Caco-2 (cell line): Measurements from ENCODE around the gene HES4. TPM values are rescaled to one million over a fixed set of nuclear protein-coding genes. Genes with fewer than 3 reads are reported as not detected.
A peak's percentile ranks its signal among the peaks of the same experiment; 100 is the strongest.

Source experiments
- BruUV-seq: library from RNA; stranded (reverse); fragments of 400-500 nt; replicated peaks from 2 replicates; lab custom pipeline; 2021; lab: Mats Ljungman, UMichigan
- CTCF ChIA-PET: fragments of 300-600 bp; sonication (Branson Sonifier 250); formaldehyde crosslinking; loops from one replicate; lab custom pipeline; 2022; ENCODE audit warnings: antibody characterized with exemption; lab: Charles Lee
- POLR2A ChIA-PET: fragments of 300-600 bp; sonication (Branson Sonifier 250); formaldehyde crosslinking; loops from one replicate; lab custom pipeline; 2022; ENCODE audit warnings: antibody characterized with exemption; lab: Charles Lee
- DNase-seq, 2 experiments: peaks; one replicate each; pipeline versions ENCODE4 v3.0.0 to v3.0.0-alpha.2; 2020 to 2022
- H3K27me3 ChIP-seq: replicated peaks from 2 replicates; pipeline ENCODE4 v1.6.0; 2011; ENCODE audit warnings: low read length; ENCODE audit not compliant: control insufficient read depth, insufficient read depth
- H3K36me3 ChIP-seq: 2 replicates; pipeline ENCODE4 v1.5.1; 2011; ENCODE audit warnings: low read length; ENCODE audit not compliant: control insufficient read depth, insufficient read depth
- H3K4me1 ChIP-seq: fragments of 250-450 bp; sonication (Bioruptor Pico); 2 replicates; pipeline ENCODE4 v1.5.1; 2020; ENCODE audit warnings: mild to moderate bottlenecking
- H3K4me3 ChIP-seq: 2 replicates; pipeline ENCODE4 v1.5.1; 2011; ENCODE audit warnings: low read depth, mild to moderate bottlenecking, control low read depth, low read length
- H3K9me3 ChIP-seq: fragments of 250-450 bp; sonication (Bioruptor Pico); 2 replicates; pipeline ENCODE4 v1.5.1; 2020; ENCODE audit warnings: mild to moderate bottlenecking, moderate library complexity
- H3K27ac Mint-ChIP-seq: one replicate; pipeline ENCODE4 v1.8.0; 2022; ENCODE audit warnings: mixed read lengths; ENCODE audit not compliant: unreplicated experiment
- H3K27me3 Mint-ChIP-seq: one replicate; pipeline ENCODE4 v1.8.0; 2022; ENCODE audit warnings: mixed read lengths; ENCODE audit not compliant: insufficient read depth, unreplicated experiment
- H3K36me3 Mint-ChIP-seq: one replicate; pipeline ENCODE4 v1.8.0; 2022; ENCODE audit warnings: mild to moderate bottlenecking, mixed read lengths; ENCODE audit not compliant: insufficient read depth, unreplicated experiment
- H3K4me1 Mint-ChIP-seq: one replicate; pipeline ENCODE4 v1.8.0; 2022; ENCODE audit warnings: low read depth, mixed read lengths; ENCODE audit not compliant: unreplicated experiment
- H3K4me3 Mint-ChIP-seq: one replicate; pipeline ENCODE4 v1.8.0; 2022; ENCODE audit warnings: mild to moderate bottlenecking, moderate library complexity, mixed read lengths; ENCODE audit not compliant: unreplicated experiment
- H3K9me3 Mint-ChIP-seq: one replicate; pipeline ENCODE4 v1.8.0; 2022; ENCODE audit warnings: mixed read lengths; ENCODE audit not compliant: unreplicated experiment
- CTCF ChIP-seq, 2 experiments: fragments of 200-600 bp in 1 of 2; IDR thresholded peaks; 1 replicate in 1 of 2; 2 replicates in 1 of 2; pipeline versions ENCODE4 v1.5.1 to v1.8.0; 2011 to 2022; ENCODE audit warnings: antibody characterized with exemption in 1 of 2, control low read depth in 1 of 2, inconsistent platforms in 1 of 2, low read depth in 1 of 2, low read length in 1 of 2, mild to moderate bottlenecking in 1 of 2, moderate library complexity in 1 of 2; ENCODE audit not compliant: insufficient read depth in 1 of 2, severe bottlenecking in 1 of 2, unreplicated experiment in 1 of 2
- intact Hi-C: fragments of 100-400 bp; cut with micrococcal nuclease; formaldehyde crosslinking; loops from one replicate; pipeline ENCODE4 v1.10.0; 2022; ENCODE audit not compliant: unreplicated experiment
- total RNA-seq: library from RNA; stranded (reverse); gene quantifications from 2 replicates; pipeline ENCODE4 v1.2.3, GENCODE V29; 2022

Gene HES4
- total RNA-seq, 1 experiment from 2014 or later, result 53.8 TPM

DNA sequence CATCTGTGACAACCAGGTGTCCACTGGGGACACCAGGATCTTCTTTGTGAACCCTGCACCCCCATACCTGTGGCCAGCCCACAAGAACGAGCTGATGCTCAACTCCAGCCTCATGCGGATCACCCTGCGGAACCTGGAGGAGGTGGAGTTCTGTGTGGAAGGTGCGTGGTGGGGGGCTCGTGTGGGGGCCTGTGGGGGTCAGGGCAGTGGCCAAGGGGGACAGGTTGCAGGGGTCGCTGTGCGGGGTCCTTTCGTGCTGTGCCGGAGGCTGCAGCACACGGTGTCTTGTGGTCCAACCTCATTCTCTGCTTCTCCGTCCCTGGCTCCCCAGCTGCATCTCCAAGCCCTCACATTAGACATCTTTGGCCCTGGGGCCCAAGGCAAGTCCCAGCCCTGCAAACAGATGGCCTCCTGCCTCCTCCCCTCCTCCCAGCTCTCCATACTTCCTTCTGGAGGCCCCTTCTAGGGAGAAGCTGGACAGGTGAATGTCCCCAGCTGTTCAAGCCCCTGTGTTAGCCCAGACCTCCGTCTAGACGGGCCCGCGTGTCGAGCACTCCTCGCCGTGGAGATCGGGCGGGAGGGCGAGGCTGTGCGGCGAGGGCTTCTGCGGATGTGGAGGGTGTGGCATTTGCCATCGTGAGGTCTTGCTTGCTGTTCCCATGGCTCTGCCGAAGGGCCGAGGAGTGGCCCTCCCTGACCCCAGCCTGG is 22.6 kb upstream of the HES4 start:
- POLR2A ChIA-PET, result interaction anchor here (1.4 kb wide), 1 partner anchor 16 kb away, joined by 3 read pairs; no protein-coding TSS in a partner anchor
- DNase-seq, result no peak
- Histone ChIP-seq H3K9me3 (no peaks in the 10 kb centered on the region), H3K4me1 (peaks cover 45% of the 10 kb centered on the region), H3K4me3 (no peak overlapping the region), H3K36me3 (peaks cover 3% of the 10 kb centered on the region; the same call in 1 of the 2 replicates), H3K27me3 (no peaks in the 10 kb centered on the region)
- CTCF ChIA-PET, result interaction anchor here (0.7 kb wide), 1 partner anchor 85 kb away, joined by 8 read pairs; no protein-coding TSS in a partner anchor
- no peaks in the 10 kb centered on the region for H3K27me3 Mint-ChIP-seq
- intact Hi-C loops, result no loop called here
- H3K36me3 Mint-ChIP-seq, result peaks cover 39% of the 10 kb centered on the region
- peak overlapping the region; percentile 25 for H3K27ac Mint-ChIP-seq
- no peak for TF ChIP-seq CTCF (IDR thresholded peaks at IDR 0.05; ENCODE audit: insufficient read depth in 1 of 2, low read depth in 1 of 2, low read length in 1 of 2, severe bottlenecking in 1 of 2, unreplicated experiment in 1 of 2)
- peak overlapping the region; percentile 67 for H3K4me3 Mint-ChIP-seq
- no peaks in the 10 kb centered on the region for H3K9me3 Mint-ChIP-seq
- BruUV-seq, result no TSS peak
- H3K4me1 Mint-ChIP-seq, result peaks cover 13% of the 10 kb centered on the region

DNA sequence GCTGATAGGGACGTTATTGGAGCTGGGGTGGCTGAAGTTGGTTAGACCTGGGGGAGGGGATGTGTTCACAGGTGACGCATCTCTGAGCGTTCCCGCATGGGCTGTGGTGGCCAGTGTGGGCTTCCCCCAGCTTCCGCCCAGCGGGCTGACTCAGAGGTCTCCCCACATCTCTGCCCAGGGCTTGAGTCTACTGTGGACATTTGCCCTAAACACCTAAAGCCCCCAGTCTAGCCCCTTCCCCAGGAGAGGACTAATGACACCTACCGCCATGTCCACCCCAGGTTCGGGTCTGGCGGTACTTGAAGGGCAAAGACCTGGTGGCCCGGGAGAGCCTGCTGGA is 22.0 kb upstream of the HES4 start:
- Mint-ChIP-seq H3K4me3 (peak overlapping the region; percentile 67), H3K36me3 (peaks cover 38% of the 10 kb centered on the region), H3K4me1 (peaks cover 13% of the 10 kb centered on the region), H3K27ac (no peak overlapping the region), H3K9me3 (no peaks in the 10 kb centered on the region), H3K27me3 (no peaks in the 10 kb centered on the region)
- no TSS peak for BruUV-seq
- Histone ChIP-seq H3K36me3 (peaks cover 3% of the 10 kb centered on the region; the same call in 1 of the 2 replicates), H3K27me3 (no peaks in the 10 kb centered on the region), H3K4me3 (peak overlapping the region; percentile 88), H3K9me3 (no peaks in the 10 kb centered on the region), H3K4me1 (peaks cover 45% of the 10 kb centered on the region)
- no peak for DNase-seq
- POLR2A ChIA-PET, result no interaction called here
- intact Hi-C loops, result no loop called here
- CTCF ChIA-PET, result interaction anchor here (0.7 kb wide), 1 partner anchor 84 kb away, joined by 8 read pairs; no protein-coding TSS in a partner anchor
- no peak for TF ChIP-seq CTCF (IDR thresholded peaks at IDR 0.05; ENCODE audit: insufficient read depth in 1 of 2, low read depth in 1 of 2, low read length in 1 of 2, severe bottlenecking in 1 of 2, unreplicated experiment in 1 of 2)

- H3K4me1 Mint-ChIP-seq, result peaks cover 13% of the 10 kb centered on the region
- TF ChIP-seq CTCF (IDR thresholded peaks at IDR 0.05; ENCODE audit: insufficient read depth in 1 of 2, low read depth in 1 of 2, low read length in 1 of 2, severe bottlenecking in 1 of 2, unreplicated experiment in 1 of 2), result no peak
- intact Hi-C loops, result no loop called here
- no peaks in the 10 kb centered on the region for H3K9me3 ChIP-seq
- ChIA-PET POLR2A (no interaction called here), CTCF (interaction anchor here (0.7 kb wide), 1 partner anchor 83 kb away, joined by 8 read pairs; no protein-coding TSS in a partner anchor)
- H3K4me3 Mint-ChIP-seq, result peak overlapping the region; percentile 67
- H3K4me3 ChIP-seq, result peak overlapping the region; percentile 88
- H3K36me3 Mint-ChIP-seq, result peaks cover 33% of the 10 kb centered on the region
- H3K27me3 Mint-ChIP-seq, result no peaks in the 10 kb centered on the region
- DNase-seq, result no peak
- no peaks in the 10 kb centered on the region for H3K27me3 ChIP-seq
- peak overlapping the region; percentile 32 for H3K27ac Mint-ChIP-seq
- H3K36me3 ChIP-seq, result peaks cover 3% of the 10 kb centered on the region; the same call in 1 of the 2 replicates
- H3K9me3 Mint-ChIP-seq, result no peaks in the 10 kb centered on the region
- BruUV-seq, result TSS peak; percentile 31
- peaks cover 45% of the 10 kb centered on the region for H3K4me1 ChIP-seq
These were observed 21.4 kb upstream of the HES4 start for GRCh38 chr1:1021010-1021919.
